NB4 (cell line): ENCODE measurements around the gene SCAMP4.

Experiments used
- MYC ChIP-seq: IDR thresholded peaks from 2 replicates; pipeline ENCODE4 v1.6.1; 2011; ENCODE audit warnings: low read depth, low read length
- POLR2A ChIP-seq: IDR thresholded peaks from 2 replicates; pipeline ENCODE4 v1.6.1; 2011; ENCODE audit warnings: mild to moderate bottlenecking; ENCODE audit not compliant: insufficient read length; ENCODE audit errors: extremely low read depth
- TF ChIP-seq, protein P1 (sequence below): IDR thresholded peaks from one replicate; pipeline ENCODE4 v1.5.1; 2012; ENCODE audit warnings: low read depth, low read length
- TF ChIP-seq, protein P2 (sequence below): IDR thresholded peaks from 2 replicates; pipeline ENCODE4 v1.6.1; 2011; ENCODE audit warnings: low read depth, low read length

DNA sequence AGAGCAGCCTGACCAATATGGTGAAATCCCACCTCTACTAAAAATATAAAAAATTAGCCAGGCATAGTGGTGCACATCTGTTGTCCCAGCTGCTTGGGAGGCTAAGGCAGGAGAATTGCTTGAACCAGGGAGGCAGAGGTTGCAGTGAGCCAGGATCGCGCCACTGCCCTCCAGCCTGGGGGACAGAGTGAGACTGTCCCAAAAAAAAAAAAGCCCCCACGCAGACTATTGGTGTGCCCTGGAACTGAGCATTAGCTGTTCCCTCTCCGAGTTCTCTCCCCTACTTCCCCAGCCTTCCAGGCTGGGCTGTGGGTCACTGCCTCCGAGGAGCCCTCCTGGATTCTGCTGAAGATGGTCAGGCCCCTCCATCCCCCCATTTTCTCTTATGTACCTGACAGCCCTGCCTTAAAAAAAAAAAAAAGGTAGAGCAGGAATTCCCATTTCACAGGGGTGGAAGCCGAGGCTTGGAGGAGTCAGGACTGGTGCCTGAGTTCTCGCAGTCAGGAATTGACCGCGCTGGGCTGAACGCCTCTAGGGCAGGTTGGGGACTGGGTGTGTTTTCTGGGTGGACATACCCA, 1.9 kb downstream of the SCAMP4 start:
- TF ChIP-seq, protein P1, sequence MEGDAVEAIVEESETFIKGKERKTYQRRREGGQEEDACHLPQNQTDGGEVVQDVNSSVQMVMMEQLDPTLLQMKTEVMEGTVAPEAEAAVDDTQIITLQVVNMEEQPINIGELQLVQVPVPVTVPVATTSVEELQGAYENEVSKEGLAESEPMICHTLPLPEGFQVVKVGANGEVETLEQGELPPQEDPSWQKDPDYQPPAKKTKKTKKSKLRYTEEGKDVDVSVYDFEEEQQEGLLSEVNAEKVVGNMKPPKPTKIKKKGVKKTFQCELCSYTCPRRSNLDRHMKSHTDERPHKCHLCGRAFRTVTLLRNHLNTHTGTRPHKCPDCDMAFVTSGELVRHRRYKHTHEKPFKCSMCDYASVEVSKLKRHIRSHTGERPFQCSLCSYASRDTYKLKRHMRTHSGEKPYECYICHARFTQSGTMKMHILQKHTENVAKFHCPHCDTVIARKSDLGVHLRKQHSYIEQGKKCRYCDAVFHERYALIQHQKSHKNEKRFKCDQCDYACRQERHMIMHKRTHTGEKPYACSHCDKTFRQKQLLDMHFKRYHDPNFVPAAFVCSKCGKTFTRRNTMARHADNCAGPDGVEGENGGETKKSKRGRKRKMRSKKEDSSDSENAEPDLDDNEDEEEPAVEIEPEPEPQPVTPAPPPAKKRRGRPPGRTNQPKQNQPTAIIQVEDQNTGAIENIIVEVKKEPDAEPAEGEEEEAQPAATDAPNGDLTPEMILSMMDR = no peak
- TF ChIP-seq POLR2A = no peak
- TF ChIP-seq, protein P2, sequence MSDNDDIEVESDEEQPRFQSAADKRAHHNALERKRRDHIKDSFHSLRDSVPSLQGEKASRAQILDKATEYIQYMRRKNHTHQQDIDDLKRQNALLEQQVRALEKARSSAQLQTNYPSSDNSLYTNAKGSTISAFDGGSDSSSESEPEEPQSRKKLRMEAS = no peak
- TF ChIP-seq MYC = no peak
